Measurements from ENCODE around the gene MEIS1. TPM values are rescaled to one million over a fixed set of nuclear protein-coding genes. Genes with fewer than 3 reads are reported as not detected.

MEIS1 gene
- total RNA-seq, 2 donors from 2014 or later = 15.4 to 23.7 TPM

DNA sequence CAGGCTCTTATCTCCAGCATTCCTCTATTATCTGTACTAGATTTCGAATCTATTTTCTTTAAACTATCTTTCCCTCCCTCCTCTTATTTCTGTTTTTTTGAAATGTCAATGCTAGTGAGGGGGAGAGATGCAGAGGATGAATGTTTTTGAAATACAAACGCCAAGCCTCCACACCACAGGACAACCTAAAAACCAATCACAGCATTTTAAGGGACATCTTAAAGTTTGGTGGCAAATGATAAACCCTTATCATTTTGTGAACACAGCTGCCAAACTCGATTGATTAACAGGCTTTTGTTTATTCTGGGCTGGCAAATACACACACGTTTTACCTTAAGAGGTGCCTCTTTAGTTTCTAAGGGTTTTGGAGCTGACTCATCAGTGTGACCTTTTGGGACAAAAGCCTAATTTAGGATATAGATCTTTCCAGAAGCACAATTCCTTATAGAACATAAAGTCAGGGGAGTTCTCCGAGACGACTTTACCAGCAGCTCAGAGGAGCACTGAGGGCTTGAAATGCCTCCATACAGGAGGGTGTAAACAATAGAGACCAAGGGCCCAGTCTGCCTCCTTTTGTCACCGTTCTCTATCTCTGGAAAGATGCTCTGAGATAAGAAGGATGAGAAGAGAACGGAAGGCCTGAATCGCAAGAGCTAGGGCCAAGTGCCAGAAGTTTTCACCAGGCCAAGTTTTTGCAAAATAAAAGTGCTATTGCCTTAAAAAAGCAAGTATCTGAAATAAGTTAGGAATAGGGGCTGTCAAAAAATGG is 4.2 kb upstream of the MEIS1 start:
- TF ChIP-seq POLR2AphosphoS5 (IDR thresholded peaks at IDR 0.05) (no peak), POLR2A (IDR thresholded peaks at IDR 0.05) (no peak)
- TF ChIP-seq, protein P1, sequence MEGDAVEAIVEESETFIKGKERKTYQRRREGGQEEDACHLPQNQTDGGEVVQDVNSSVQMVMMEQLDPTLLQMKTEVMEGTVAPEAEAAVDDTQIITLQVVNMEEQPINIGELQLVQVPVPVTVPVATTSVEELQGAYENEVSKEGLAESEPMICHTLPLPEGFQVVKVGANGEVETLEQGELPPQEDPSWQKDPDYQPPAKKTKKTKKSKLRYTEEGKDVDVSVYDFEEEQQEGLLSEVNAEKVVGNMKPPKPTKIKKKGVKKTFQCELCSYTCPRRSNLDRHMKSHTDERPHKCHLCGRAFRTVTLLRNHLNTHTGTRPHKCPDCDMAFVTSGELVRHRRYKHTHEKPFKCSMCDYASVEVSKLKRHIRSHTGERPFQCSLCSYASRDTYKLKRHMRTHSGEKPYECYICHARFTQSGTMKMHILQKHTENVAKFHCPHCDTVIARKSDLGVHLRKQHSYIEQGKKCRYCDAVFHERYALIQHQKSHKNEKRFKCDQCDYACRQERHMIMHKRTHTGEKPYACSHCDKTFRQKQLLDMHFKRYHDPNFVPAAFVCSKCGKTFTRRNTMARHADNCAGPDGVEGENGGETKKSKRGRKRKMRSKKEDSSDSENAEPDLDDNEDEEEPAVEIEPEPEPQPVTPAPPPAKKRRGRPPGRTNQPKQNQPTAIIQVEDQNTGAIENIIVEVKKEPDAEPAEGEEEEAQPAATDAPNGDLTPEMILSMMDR (IDR thresholded peaks at IDR 0.05) = no peak
- Histone ChIP-seq H3K4me1 (replicated peaks) (no peaks in the 10 kb centered on the region), H3K4me3 (no peak overlapping the region), H3K36me3 (no peaks in the 10 kb centered on the region), H3K27ac (peak overlapping the region; percentile 41 to 58), H3K27me3 (replicated peaks; ENCODE audit: insufficient read depth) (peaks cover 15% of the 10 kb centered on the region), H3K9me3 (no peaks in the 10 kb centered on the region)
- DNase-seq (ENCODE audit: low spot score) = no peak
- WGBS = 37% methylated on average over 9 of the region's 9 CpGs
- intact Hi-C loops (cut with DNase I) = loop anchor here (5.0 to 10.0 kb wide), 6 partner anchors 424 to 1222 kb away; partner anchors contain the start of gene ETAA1

DNA sequence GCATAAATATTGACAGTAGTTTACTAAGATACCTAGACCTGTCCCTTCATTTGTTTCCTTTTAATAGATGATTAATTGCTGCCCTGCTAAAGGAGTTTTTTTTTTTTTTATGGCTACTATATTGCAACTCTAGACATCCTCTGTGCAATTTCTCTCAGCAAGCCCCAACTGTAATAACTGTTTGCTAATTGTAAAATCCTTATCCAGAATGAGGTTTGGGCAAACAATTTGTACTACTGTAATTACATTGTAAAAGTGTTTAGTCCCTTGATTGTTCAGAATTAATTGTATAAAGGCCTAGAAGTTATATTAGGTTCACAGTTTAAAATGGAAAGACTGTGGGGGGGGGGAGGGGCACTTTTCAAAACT is 3.7 kb upstream of the MEIS1 start:
- no peak for DNase-seq (ENCODE audit: low spot score)
- Histone ChIP-seq H3K27me3 (replicated peaks; ENCODE audit: insufficient read depth) (peaks cover 15% of the 10 kb centered on the region), H3K36me3 (no peaks in the 10 kb centered on the region), H3K4me3 (no peak overlapping the region), H3K4me1 (replicated peaks) (no peaks in the 10 kb centered on the region), H3K9me3 (no peaks in the 10 kb centered on the region), H3K27ac (peak overlapping the region; percentile 41 to 58)
- TF ChIP-seq POLR2AphosphoS5 (IDR thresholded peaks at IDR 0.05) (no peak), POLR2A (IDR thresholded peaks at IDR 0.05) (no peak)
- TF ChIP-seq, protein P1 (IDR thresholded peaks at IDR 0.05) = no peak
- intact Hi-C loops (cut with DNase I) = loop anchor here (5.0 to 10.0 kb wide), 6 partner anchors 424 to 1221 kb away; partner anchors contain the start of gene ETAA1

DNA sequence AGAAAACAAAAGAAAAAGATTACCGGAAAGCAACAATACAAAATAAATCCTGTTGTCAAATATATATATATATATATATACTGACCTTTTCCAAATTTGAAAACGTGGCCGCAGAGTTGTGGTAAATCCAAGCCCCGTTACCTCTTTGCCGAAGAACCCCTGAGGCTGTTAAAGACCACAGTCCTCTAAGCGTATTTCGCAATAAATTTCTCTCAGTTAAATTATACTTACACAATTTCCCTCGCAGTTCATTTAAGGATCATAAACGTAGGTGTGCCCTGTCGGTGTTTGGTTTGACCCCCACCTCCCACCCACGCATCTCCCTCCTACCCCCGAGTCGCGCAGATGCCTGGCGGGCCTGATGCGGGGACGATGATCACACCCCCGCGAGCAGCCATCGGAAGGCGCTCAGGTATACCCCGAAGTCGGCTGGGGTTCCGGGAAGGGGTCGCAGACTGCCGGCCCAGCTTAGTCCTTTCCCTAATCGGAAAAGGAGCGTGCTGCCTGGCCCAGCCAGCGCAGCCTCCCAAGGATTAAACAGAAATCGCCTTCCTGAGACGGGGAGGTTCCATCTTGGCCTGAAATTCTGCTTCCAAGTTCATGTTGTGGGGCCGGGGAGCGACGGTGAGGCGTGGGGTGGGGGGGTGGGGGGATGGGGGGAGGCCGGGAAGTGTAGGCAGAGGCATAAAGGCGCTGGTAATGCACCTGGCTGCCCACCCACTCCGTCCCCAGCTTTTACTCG is 2.9 kb upstream of the MEIS1 start:
- H3K4me3 ChIP-seq = peak overlapping the region in 1 of 2 donors; percentile 47
- TF ChIP-seq, protein P1 (IDR thresholded peaks at IDR 0.05) = no peak
- no peak for TF ChIP-seq POLR2A (IDR thresholded peaks at IDR 0.05)
- TF ChIP-seq POLR2AphosphoS5 (IDR thresholded peaks at IDR 0.05) = no peak
- peaks cover 9% of the 10 kb centered on the region for H3K27me3 ChIP-seq (replicated peaks; ENCODE audit: insufficient read depth)
- WGBS = 29% methylated on average over 38 of the region's 39 CpGs
- peak overlapping the region; percentile 87 to 89 for H3K27ac ChIP-seq
- H3K9me3 ChIP-seq = no peaks in the 10 kb centered on the region
- DNase-seq (ENCODE audit: low spot score) = no peak
- intact Hi-C loops (cut with DNase I) = loop anchor here (5.0 to 10.0 kb wide), 6 partner anchors 423 to 1220 kb away; partner anchors contain the start of gene ETAA1
- no peaks in the 10 kb centered on the region for H3K4me1 ChIP-seq (replicated peaks)
- no peaks in the 10 kb centered on the region for H3K36me3 ChIP-seq

DNA sequence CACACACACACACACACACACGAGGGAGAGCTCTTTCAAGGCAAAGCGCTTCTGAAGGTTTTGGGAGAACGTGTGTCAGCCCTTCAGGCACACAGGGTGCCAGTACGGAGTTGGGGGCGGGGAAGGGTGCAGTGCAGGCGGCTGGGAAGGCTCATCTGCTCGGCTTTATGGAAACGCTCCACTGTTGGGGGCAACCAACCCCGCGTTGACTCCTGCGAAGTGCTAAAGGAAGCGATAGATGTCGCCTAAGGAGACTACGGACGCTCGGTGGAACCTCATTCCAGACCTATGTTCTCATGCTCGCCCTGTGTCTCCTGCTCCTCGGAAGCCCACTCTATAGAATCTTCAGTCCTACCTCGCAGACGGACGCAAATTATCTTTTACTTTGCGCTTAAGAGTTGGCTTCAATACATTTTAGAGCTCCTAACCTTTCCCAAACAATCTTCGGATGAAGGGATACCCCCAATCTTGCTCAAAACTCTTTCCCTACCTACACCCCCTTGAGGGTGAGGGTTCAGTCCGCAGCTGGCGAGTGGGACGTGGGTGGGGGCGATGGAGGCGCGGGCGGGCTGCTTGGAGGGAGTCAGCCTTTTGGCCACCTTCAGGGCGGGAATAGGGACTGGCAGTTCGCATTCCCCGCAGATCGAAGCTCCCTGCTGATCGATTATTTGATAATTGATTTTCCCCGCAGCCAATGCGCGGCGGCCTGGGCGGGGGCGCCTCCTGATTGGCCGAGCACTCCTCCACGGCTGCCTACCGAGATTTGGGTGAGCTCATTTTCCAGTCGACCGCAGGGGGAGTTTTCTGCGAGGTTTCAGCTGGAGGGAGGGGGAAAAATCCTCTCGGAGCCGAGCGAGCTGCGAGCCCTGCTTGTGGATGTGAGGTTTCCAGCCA is 1.9 kb upstream of the MEIS1 start:
- TF ChIP-seq POLR2A (IDR thresholded peaks at IDR 0.05) = peak; percentile 58
- TF ChIP-seq, protein P1 (IDR thresholded peaks at IDR 0.05) = peak in 2 of 4 experiments; percentile 9 to 22
- peak; percentile 88 for TF ChIP-seq POLR2AphosphoS5 (IDR thresholded peaks at IDR 0.05)
- H3K4me3 ChIP-seq = peak overlapping the region; percentile 47 to 50
- H3K27ac ChIP-seq = peak overlapping the region; percentile 87 to 89
- under 1% methylated on average over 45 of the region's 51 CpGs for WGBS
- intact Hi-C loops (cut with DNase I) = loop anchor here (5.0 to 10.0 kb wide), 6 partner anchors 422 to 1219 kb away; partner anchors contain the start of gene ETAA1
- H3K4me1 ChIP-seq (replicated peaks) = no peaks in the 10 kb centered on the region
- no peaks in the 10 kb centered on the region for H3K9me3 ChIP-seq
- DNase-seq (ENCODE audit: low spot score) = peak; percentile 83
- H3K36me3 ChIP-seq = no peaks in the 10 kb centered on the region
- H3K27me3 ChIP-seq (replicated peaks; ENCODE audit: insufficient read depth) = peaks cover 6% of the 10 kb centered on the region
